Pancreas (tissue), 10 donors: ENCODE measurements around the gene BCL11A. TPM values are rescaled to one million over a fixed set of nuclear protein-coding genes. Genes with fewer than 3 reads are reported as not detected.

Experiments used
- ATAC-seq, 4 donors: fragments of 200-7000 bp; cut with Tn5 transposase; one replicate each; pipeline versions ENCODE4 v1.8.0 to v1.9.1; 2020; ENCODE audit warnings: mild to moderate bottlenecking in 4 of 4, moderate library complexity in 4 of 4
- DNase-seq, 6 donors: peaks; one replicate each; pipeline ENCODE4 v3.0.0-alpha.2; 2020
- FAIRE-seq: peaks from 2 replicates; lab custom pipeline; 2012; peaks lifted over from hg19 to GRCh38; lab: Jason Lieb, UNC
- H3K27ac ChIP-seq, 4 donors: fragments of 200-600 bp; sonication (generic); 1 replicate in 3 of 4; 2 replicates in 1 of 4; pipeline versions ENCODE4 v1.5.0 to v1.8.0; 2020
- H3K27me3 ChIP-seq, 4 donors: fragments of 200-600 bp; one replicate each; pipeline ENCODE4 v1.8.0; 2021
- H3K36me3 ChIP-seq, 3 donors: fragments of 200-600 bp; sonication (generic) in 1 of 3; one replicate each; pipeline versions ENCODE4 v1.5.0 to v1.8.0; 2020 to 2021
- H3K4me1 ChIP-seq, 3 donors: fragments of 200-600 bp; one replicate each; pipeline ENCODE4 v1.8.0; 2021
- H3K4me3 ChIP-seq, 4 donors: fragments of 200-600 bp; sonication (generic) in 2 of 4; one replicate each; pipeline versions ENCODE4 v1.5.0 to v1.8.0; 2020 to 2021
- H3K9me3 ChIP-seq, 4 donors: fragments of 200-600 bp; one replicate each; pipeline ENCODE4 v1.8.0; 2021
- CTCF ChIP-seq, 4 donors: fragments of 200-600 bp; sonication (generic) in 3 of 4; IDR thresholded peaks; one replicate each; pipeline versions ENCODE4 v1.5.0 to v1.8.0; 2021; ENCODE audit warnings: antibody characterized with exemption in 4 of 4
- WGBS, 2 donors: extraction: QIAGEN DNeasy Blood & Tissue Kit; methylation state at CpG; one replicate each; pipeline ENCODE4 v1.1.7; 2013; 5-methylcytosine and 5-hydroxymethylcytosine counted together
- intact Hi-C, 3 donors: fragments of 100-400 bp; cut with DNase I; formaldehyde crosslinking; loops; one replicate each; pipeline versions ENCODE4 v1.11.1 to v1.14.2; 2022
- polyA plus RNA-seq, 2 donors: library from polyadenylated mRNA; stranded (reverse); fragments of 200-250 nt; gene quantifications; one replicate each; pipeline ENCODE4 v1.2.3, GENCODE V29; 2013
- total RNA-seq, 6 donors: library from RNA; stranded (reverse); fragmentation: NEBNext Ultra II Directional in 4 of 6; extraction: Animal tissue kit (Norgen Biotek cat#: 25700) in 4 of 6; gene quantifications; one replicate each; pipeline versions ENCODE4 v1.2.1 to v1.2.4, GENCODE V29; 2021 to 2023
- donor health status: healthy with polysubstance abuse.
- donor health status: DM: no; HTN: no; CAD: no; lungs with moderate emphysema.
- donor health status: DM: no; HTN: no; CAD: no.
- donor health status: control.
- donor health status: control.
- donor health status: Bipolar disorder and iron deficiency.
- donor health status: DM: yes; HTN: yes; CAD: no.
- donor health status: DM: no; HTN: no; CAD: no.
- donor health status: DM: no; HTN: no; CAD: no.
- donor health status: DM: yes; HTN: yes; CAD: no.

The BCL11A gene
- total and polyA plus RNA-seq, 8 donors: 4.4 to 16.1 (median 11.7) TPM

- 79 to 80% methylated on average over 6 of the region's 6 CpGs for WGBS, 2 donors
- TF ChIP-seq CTCF (IDR thresholded peaks at IDR 0.05): no peak
- ATAC-seq: no peak
Measured at GRCh38 chr2:60463249-60463648, 90.2 kb downstream of the BCL11A start.

GRCh38 chr2:60461421-60462108 is 91.9 kb downstream of the BCL11A start:
- intact Hi-C loops: no loop called here
- ATAC-seq (no peak), FAIRE-seq (no peak), DNase-seq (no peak)
- Histone ChIP-seq H3K27me3 (no peaks in the 10 kb centered on the region), H3K4me1 (no peaks in the 10 kb centered on the region), H3K4me3 (no peak overlapping the region), H3K36me3 (peaks cover 0 to 14% (median 8%) of the 10 kb centered on the region in 3 donors), H3K27ac (no peak overlapping the region), H3K9me3 (no peaks in the 10 kb centered on the region)
- no peak for TF ChIP-seq CTCF (IDR thresholded peaks at IDR 0.05)
- WGBS, 2 donors: 96 to 97% methylated on average over 47 of the region's 47 CpGs

More at GRCh38 chr2:60463249-60463648, 90.2 kb downstream of the BCL11A start:
- H3K4me1 ChIP-seq: no peaks in the 10 kb centered on the region
- H3K9me3 ChIP-seq: no peaks in the 10 kb centered on the region
- peaks cover 0 to 14% (median 8%) of the 10 kb centered on the region in 3 donors for H3K36me3 ChIP-seq
- intact Hi-C loops: no loop called here
- no peak overlapping the region for H3K4me3 ChIP-seq
- FAIRE-seq (no peak), DNase-seq (no peak)
- H3K27ac ChIP-seq: no peak overlapping the region
- no peaks in the 10 kb centered on the region for H3K27me3 ChIP-seq

- intact Hi-C loops: no loop called here
- 97 to 98% methylated on average over 76 of the region's 76 CpGs for WGBS, 2 donors
- H3K27ac ChIP-seq: no peak overlapping the region
- no peak for FAIRE-seq
- TF ChIP-seq CTCF (IDR thresholded peaks at IDR 0.05): no peak
- no peak for DNase-seq
- ATAC-seq: no peak
- H3K4me3 ChIP-seq: no peak overlapping the region
- H3K4me1 ChIP-seq: no peaks in the 10 kb centered on the region
- peaks cover 0 to 14% (median 8%) of the 10 kb centered on the region in 3 donors for H3K36me3 ChIP-seq
- no peaks in the 10 kb centered on the region for H3K27me3 ChIP-seq
- no peaks in the 10 kb centered on the region for H3K9me3 ChIP-seq
Measured at GRCh38 chr2:60460577-60461420, 92.7 kb downstream of the BCL11A start.

GRCh38 chr2:60459851-60460250 is 93.6 kb downstream of the BCL11A start:
- Histone ChIP-seq H3K36me3 (peaks cover 0 to 14% (median 8%) of the 10 kb centered on the region in 3 donors), H3K27ac (no peak overlapping the region), H3K9me3 (no peaks in the 10 kb centered on the region), H3K4me3 (no peak overlapping the region), H3K27me3 (no peaks in the 10 kb centered on the region), H3K4me1 (no peaks in the 10 kb centered on the region)
- DNase-seq (no peak), ATAC-seq (no peak), FAIRE-seq (no peak)
- TF ChIP-seq CTCF (IDR thresholded peaks at IDR 0.05): no peak
- WGBS, 2 donors: 70 to 77% methylated on average over 5 of the region's 5 CpGs
- intact Hi-C loops: no loop called here
